ENCODE measurements around the gene TBL2. TPM values are rescaled to one million over a fixed set of nuclear protein-coding genes. Genes with fewer than 3 reads are reported as not detected.
"Not testable (repeated sequence)": the region's sequence is repeated elsewhere in the genome, so short reads cannot be mapped to it uniquely, and the experiment has no call there.

Gene TBL2
- total RNA-seq, 1 donor from 2014 or later: 48.2 TPM

GRCh38 chr7:73599151-73599882 lies 20.9 kb upstream of the TBL2 start:
- DNase-seq (ENCODE audit: low spot score): no peak
- Mint-ChIP-seq H3K4me1 (ENCODE audit: low read depth) (no peaks in the 10 kb centered on the region), H3K36me3 (ENCODE audit: low read depth) (no peaks in the 10 kb centered on the region), H3K27me3 (ENCODE audit: insufficient read depth) (peaks cover 10% of the 10 kb centered on the region), H3K9me3 (no peaks in the 10 kb centered on the region), H3K27ac (no peak overlapping the region), H3K4me3 (no peak overlapping the region)
- intact Hi-C loops (cut with micrococcal nuclease): no loop called here

DNA sequence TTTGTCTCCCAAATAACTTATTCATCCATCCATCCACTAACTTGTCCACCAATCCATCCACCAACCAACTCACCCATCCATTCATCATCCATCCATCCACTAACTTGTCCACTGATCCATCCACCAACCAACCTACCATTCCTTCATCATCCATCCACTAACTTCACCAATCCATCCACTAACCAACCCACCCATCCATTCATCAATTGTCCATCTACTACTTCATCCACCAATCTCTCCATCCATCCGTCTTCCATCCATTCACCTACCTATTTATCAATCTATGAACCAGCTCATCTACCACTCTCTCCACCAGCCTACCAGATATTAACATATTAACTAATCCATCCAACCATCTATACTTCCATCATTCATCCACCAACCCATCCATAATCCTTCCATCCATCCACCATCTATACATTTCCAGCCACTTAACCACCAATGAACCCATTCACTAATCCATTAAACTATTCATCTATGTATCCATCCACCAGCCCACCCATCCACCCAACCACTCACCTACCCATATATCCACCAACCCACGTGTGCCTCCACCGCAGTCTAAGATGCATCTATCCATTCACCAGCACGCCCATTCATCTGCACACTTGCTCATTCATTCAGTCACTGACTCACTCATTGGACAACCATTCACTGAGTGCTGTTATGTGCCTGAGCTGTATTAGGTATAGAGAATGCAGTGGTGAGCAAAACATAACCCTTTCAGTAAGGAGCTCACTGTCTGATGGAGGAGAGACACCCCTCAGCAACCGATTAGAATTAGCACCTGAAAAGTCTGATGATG lies 19.8 kb upstream of the TBL2 start:
- no peak overlapping the region for H3K4me3 Mint-ChIP-seq
- H3K9me3 Mint-ChIP-seq: no peaks in the 10 kb centered on the region
- H3K27me3 Mint-ChIP-seq (ENCODE audit: insufficient read depth): peaks cover 13% of the 10 kb centered on the region
- H3K4me1 Mint-ChIP-seq (ENCODE audit: low read depth): no peaks in the 10 kb centered on the region
- no peak overlapping the region for H3K27ac Mint-ChIP-seq
- intact Hi-C loops (cut with micrococcal nuclease): no loop called here
- H3K36me3 Mint-ChIP-seq (ENCODE audit: low read depth): no peaks in the 10 kb centered on the region
- no peak for DNase-seq (ENCODE audit: low spot score)

DNA sequence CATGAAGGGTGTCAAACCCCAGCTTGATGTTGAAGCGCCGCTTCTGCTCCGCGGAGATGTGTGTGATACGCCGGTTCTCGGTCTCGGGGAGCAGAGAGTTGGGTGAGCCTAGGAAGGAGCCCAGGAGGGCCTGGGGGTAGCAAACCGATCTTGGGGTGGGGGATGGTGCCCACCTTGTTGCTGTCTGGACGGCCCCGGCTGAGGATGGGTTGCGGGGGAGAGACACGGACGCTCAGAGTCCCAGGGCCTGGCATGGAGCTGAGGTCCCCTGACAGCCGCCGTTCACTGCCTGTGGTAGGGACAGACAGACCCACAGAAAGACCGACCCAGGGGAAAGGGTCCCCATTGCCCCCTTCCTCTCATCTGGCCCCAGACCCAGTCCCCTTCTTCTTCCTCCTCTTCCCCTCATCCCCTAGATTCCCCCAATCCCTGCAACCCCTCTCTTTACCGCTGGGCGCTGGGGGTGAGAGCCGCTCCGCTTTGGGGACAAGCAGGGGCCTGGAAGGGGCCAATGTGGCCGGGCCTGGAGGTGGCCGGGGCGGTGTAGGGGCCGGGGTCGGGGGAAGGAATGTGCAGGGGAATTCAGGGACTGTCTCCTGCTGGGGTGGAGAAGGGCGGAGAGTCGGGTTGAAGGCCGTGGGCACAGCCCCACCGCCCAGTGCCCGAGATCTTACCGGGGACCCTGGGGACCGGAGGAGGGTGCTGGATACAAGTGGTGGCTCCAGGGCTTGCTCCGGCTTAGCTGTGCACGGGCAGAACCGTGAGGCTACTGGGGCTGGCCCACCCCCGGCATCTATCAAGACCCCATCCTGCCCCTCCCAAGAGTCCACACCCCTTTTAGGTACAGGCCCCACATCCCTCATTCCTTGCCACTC lies 18.0 kb upstream of the TBL2 start:
- Mint-ChIP-seq H3K4me3 (no peak overlapping the region), H3K36me3 (ENCODE audit: low read depth) (no peaks in the 10 kb centered on the region), H3K9me3 (no peaks in the 10 kb centered on the region), H3K27ac (no peak overlapping the region), H3K27me3 (ENCODE audit: insufficient read depth) (peaks cover 13% of the 10 kb centered on the region), H3K4me1 (ENCODE audit: low read depth) (no peaks in the 10 kb centered on the region)
- intact Hi-C loops (cut with micrococcal nuclease): no loop called here
- DNase-seq (ENCODE audit: low spot score): no peak

DNA sequence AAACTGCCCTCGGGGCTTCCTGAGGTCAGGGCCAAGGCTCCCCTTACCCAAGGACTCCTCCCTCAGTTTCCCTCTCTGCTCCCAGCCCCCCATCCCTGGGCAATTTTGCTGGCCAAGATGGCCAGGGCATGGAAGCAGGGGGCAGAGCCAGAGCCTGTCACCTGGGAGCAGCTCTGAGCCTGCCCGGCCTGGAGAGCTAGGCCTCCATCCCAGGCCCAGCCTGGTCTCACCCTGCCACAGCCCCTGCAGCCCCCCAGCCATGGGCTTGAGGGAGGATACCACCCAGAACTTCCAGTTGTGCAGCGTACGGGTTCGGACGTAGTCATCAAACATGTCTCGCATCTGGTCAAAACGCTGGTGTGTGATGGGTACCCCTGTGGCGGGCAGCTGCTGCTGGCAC lies 17.0 kb upstream of the TBL2 start:
- H3K36me3 Mint-ChIP-seq (ENCODE audit: low read depth): no peaks in the 10 kb centered on the region
- no peak overlapping the region for H3K4me3 Mint-ChIP-seq
- H3K9me3 Mint-ChIP-seq: no peaks in the 10 kb centered on the region
- H3K27me3 Mint-ChIP-seq (ENCODE audit: insufficient read depth): peaks cover 14% of the 10 kb centered on the region
- no peak overlapping the region for H3K27ac Mint-ChIP-seq
- intact Hi-C loops (cut with micrococcal nuclease): no loop called here
- H3K4me1 Mint-ChIP-seq (ENCODE audit: low read depth): no peaks in the 10 kb centered on the region
- no peak for DNase-seq (ENCODE audit: low spot score)

GRCh38 chr7:73593207-73594045 lies 15.0 kb upstream of the TBL2 start:
- H3K4me3 Mint-ChIP-seq: no peak overlapping the region
- DNase-seq (ENCODE audit: low spot score): no peak
- H3K4me1 Mint-ChIP-seq (ENCODE audit: low read depth): no peaks in the 10 kb centered on the region
- no peak overlapping the region for H3K27ac Mint-ChIP-seq
- no peaks in the 10 kb centered on the region for H3K9me3 Mint-ChIP-seq
- H3K27me3 Mint-ChIP-seq (ENCODE audit: insufficient read depth): peaks cover 12% of the 10 kb centered on the region
- intact Hi-C loops (cut with micrococcal nuclease): no loop called here
- no peaks in the 10 kb centered on the region for H3K36me3 Mint-ChIP-seq (ENCODE audit: low read depth)

DNA sequence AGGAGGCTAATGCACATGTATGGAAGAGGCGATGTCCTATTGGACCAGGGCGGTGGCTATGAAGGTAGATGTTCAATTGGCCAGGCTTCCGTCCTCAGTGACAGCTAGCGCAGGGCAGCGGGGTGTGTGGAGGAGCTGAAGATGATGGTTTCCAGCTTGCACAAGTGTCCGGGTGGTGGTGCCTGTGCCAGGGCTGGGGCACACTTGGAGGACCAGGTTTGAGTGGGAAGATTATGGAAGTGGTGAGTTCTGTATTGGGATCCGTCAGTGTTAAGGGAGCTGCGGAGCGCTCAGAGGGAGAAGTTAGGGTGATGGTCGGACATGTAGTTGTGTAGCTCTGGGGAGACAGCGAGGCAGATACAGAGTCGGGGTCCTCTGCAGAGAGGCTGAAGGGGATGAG lies 8.5 kb upstream of the TBL2 start:
- H3K9me3 Mint-ChIP-seq: no peaks in the 10 kb centered on the region
- H3K27ac Mint-ChIP-seq: no peak overlapping the region
- no peak for DNase-seq (ENCODE audit: low spot score)
- H3K4me1 Mint-ChIP-seq (ENCODE audit: low read depth): peaks cover 6% of the 10 kb centered on the region
- H3K4me3 Mint-ChIP-seq: no peak overlapping the region
- H3K27me3 Mint-ChIP-seq (ENCODE audit: insufficient read depth): peaks cover 2% of the 10 kb centered on the region
- H3K36me3 Mint-ChIP-seq (ENCODE audit: low read depth): no peaks in the 10 kb centered on the region
- intact Hi-C loops (cut with micrococcal nuclease): no loop called here

GRCh38 chr7:73585196-73585595 lies 6.8 kb upstream of the TBL2 start:
- no peaks in the 10 kb centered on the region for H3K27me3 Mint-ChIP-seq (ENCODE audit: insufficient read depth)
- H3K4me1 Mint-ChIP-seq (ENCODE audit: low read depth): peaks cover 10% of the 10 kb centered on the region
- no peak for DNase-seq (ENCODE audit: low spot score)
- intact Hi-C loops (cut with micrococcal nuclease): no loop called here
- no peaks in the 10 kb centered on the region for H3K36me3 Mint-ChIP-seq (ENCODE audit: low read depth)
- no peak overlapping the region for H3K4me3 Mint-ChIP-seq
- no peak overlapping the region for H3K27ac Mint-ChIP-seq
- no peaks in the 10 kb centered on the region for H3K9me3 Mint-ChIP-seq

- intact Hi-C loops (cut with micrococcal nuclease): no loop called here
- H3K27me3 Mint-ChIP-seq (ENCODE audit: insufficient read depth): no peaks in the 10 kb centered on the region
- peaks cover 5% of the 10 kb centered on the region for H3K36me3 Mint-ChIP-seq (ENCODE audit: low read depth)
- H3K4me3 Mint-ChIP-seq: no peak overlapping the region
- H3K9me3 Mint-ChIP-seq: no peaks in the 10 kb centered on the region
- H3K4me1 Mint-ChIP-seq (ENCODE audit: low read depth): peaks cover 16% of the 10 kb centered on the region
- H3K27ac Mint-ChIP-seq: no peak overlapping the region
- DNase-seq (ENCODE audit: low spot score): no peak
These were observed 4.4 kb upstream of the TBL2 start for GRCh38 chr7:73582664-73583202.

- H3K4me1 Mint-ChIP-seq (ENCODE audit: low read depth): peaks cover 28% of the 10 kb centered on the region
- H3K36me3 Mint-ChIP-seq (ENCODE audit: low read depth); intact Hi-C loops (cut with micrococcal nuclease); H3K4me3 Mint-ChIP-seq; H3K9me3 Mint-ChIP-seq; H3K27ac Mint-ChIP-seq; H3K27me3 Mint-ChIP-seq (ENCODE audit: insufficient read depth); DNase-seq (ENCODE audit: low spot score): not testable (repeated sequence)
These were observed 2.6 kb upstream of the TBL2 start for GRCh38 chr7:73581006-73581405.

GRCh38 chr7:73577627-73578341 lies 595 bp downstream of the TBL2 start:
- DNase-seq (ENCODE audit: low spot score): no peak
- Mint-ChIP-seq H3K9me3 (no peaks in the 10 kb centered on the region), H3K4me3 (peak overlapping the region; percentile 93), H3K27me3 (ENCODE audit: insufficient read depth) (no peaks in the 10 kb centered on the region), H3K36me3 (ENCODE audit: low read depth) (peaks cover 26% of the 10 kb centered on the region), H3K4me1 (ENCODE audit: low read depth) (peaks cover 28% of the 10 kb centered on the region), H3K27ac (peak overlapping the region; percentile 75)
- intact Hi-C loops (cut with micrococcal nuclease): loop anchor here (1.0 kb wide), 11 partner anchors 11 to 597 kb away; partner anchors contain the start of genes ABHD11, BAZ1B, BCL7B and BUD23

DNA sequence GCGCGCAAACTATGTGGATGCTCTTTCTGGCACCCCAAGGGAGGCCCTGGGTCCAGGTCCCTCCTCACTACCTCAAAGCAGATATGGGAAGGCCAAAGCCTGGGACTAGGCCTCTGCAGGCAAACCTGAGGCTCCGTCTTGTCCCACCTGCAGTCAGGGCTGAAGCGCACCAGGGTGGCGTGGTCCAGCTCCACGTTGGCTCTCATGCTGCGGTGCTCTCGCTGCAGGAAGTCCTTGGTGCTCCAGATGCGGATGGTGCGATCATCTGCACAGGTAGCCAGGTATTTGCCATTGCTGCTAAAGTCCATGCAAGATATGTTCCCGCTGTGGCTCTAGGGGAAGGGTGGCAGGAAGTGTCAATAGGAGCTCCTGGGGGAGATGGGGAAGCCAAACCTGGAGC lies 4.6 kb downstream of the TBL2 start:
- DNase-seq (ENCODE audit: low spot score): no peak
- Mint-ChIP-seq H3K27me3 (ENCODE audit: insufficient read depth) (no peaks in the 10 kb centered on the region), H3K27ac (no peak overlapping the region), H3K9me3 (no peaks in the 10 kb centered on the region), H3K36me3 (ENCODE audit: low read depth) (peaks cover 45% of the 10 kb centered on the region), H3K4me3 (no peak overlapping the region), H3K4me1 (ENCODE audit: low read depth) (peaks cover 26% of the 10 kb centered on the region)
- intact Hi-C loops (cut with micrococcal nuclease): no loop called here
